AG09319 (cell line): ENCODE results near the gene NPTXR.

ENCODE experiments used
- DNase-seq: peaks from one replicate; pipeline ENCODE4 v3.0.0-alpha.2; 2010; ENCODE audit warnings: low read depth; ENCODE audit errors: extremely low read depth
- CTCF ChIP-seq: IDR thresholded peaks from 2 replicates; pipeline ENCODE4 v1.5.1; 2011; ENCODE audit warnings: low read depth, mild to moderate bottlenecking, inconsistent platforms, low read length, moderate library complexity

NPTXR gene

GRCh38 chr22:38789606-38790005 is 54.2 kb downstream of the NPTXR start:
- TF ChIP-seq CTCF = no peak

GRCh38 chr22:38788846-38789245 is 55.0 kb downstream of the NPTXR start:
- TF ChIP-seq CTCF = no peak
- DNase-seq = no peak

More at GRCh38 chr22:38789606-38790005, 54.2 kb downstream of the NPTXR start:
- no peak for DNase-seq

DNA sequence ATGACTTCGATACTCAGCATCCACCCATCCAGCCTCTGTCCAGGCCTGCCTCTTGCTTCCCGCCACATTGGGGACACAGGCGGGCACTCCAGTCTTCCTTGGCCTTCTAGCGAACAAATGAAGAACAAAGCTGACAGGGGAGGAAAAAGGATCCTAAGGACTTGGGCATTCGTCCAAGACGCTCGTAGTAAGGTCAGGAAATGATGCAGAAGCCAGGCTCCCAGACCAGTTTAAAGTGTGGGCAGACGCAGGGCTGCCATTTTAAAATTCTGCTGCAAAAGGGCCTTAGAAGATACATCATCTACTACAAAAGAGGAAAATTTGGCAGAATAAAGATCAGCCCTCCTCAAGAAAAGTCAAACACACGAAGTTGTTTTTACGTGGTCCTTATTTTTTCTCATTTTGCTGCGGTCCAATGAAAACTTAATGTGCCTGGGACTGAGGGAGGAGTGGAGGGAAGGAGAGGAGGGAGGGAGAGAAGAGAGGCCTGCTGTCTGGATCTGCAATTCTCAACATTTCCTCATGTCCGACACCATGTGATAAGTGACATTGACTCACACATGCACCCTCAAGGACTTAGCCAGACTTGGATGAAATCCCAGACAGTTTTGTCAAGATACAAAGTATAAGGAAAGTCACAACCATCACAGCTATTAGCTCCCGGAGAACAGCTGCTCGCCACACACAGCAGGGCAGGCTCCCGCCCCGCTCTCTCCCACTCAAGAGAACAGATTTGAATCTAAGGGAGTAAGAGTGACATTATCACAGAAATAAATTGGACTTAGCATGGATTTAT is 55.6 kb downstream of the NPTXR start:
- TF ChIP-seq CTCF = no peak
- peak; percentile 70 for DNase-seq

DNA sequence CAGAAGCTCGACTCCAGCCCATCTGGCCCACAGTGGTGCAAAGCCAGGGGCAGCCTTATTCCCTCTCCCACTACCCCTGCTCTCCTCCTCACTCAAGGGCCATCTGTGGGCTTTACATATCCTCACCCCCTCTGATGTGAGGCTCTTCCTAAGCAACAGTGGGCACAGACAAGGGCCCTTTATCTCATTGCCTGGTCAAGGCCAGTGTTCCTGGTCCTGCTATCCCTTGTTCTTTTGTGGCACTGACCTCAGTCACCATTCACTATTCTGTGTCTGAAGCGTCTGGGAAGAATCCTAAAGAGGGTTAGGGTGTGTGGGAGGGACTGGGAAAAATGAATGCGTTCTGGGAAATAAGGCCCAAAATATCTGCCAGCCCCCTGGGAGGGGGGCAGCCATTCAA is 57.2 kb downstream of the NPTXR start:
- DNase-seq = no peak

DNA sequence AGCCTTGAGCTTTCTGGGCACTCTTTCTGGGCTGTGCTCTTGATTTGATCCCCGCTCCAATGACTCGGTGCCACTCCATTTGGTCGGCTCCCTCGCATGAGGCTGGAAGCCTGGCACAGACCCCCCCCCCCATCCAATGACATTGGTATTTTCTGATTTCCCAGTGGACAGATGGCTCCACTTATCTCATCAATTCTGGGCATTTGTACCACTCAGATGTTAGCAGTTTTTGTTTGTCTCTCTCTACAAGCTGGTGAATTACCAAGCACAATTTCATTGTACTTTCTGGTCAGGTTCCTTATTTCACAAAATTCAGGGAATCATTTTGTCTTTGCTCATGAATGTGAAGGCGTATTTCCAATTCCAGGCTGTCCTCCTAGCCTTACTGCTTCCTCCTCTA is 59.0 kb downstream of the NPTXR start:
- TF ChIP-seq CTCF = no peak
- no peak for DNase-seq

More for the DNA sequence above, 57.2 kb downstream of the NPTXR start:
- no peak for TF ChIP-seq CTCF

GRCh38 chr22:38784035-38784434 is 59.8 kb downstream of the NPTXR start:
- TF ChIP-seq CTCF = no peak
- DNase-seq = no peak

DNA sequence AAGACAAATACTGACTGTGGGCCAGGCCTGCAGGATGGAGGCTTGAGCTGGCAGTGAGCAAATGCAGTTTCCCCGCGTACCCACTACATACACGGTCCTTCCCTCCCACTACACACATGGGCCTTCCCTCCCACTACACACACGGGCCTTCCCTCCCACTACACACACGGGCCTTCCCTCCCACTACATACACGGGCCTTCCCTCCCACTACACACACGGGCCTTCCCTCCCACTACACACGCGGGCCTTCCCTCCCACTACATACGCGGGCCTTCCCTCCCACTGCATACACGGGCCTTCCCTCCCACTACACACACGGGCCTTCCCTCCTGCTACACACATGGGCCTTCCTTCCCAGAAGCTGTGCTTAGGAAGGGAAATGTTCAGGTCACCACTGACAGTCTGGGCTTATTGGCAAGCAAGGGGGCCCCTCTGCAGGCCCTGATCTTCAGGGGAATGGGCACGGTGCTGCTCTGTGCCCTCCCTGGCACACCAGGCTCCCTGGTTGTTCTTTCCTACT is 60.7 kb downstream of the NPTXR start:
- TF ChIP-seq CTCF = no peak
- no peak for DNase-seq
